NB4 (cell line): ENCODE results near the gene GTF2I.

ENCODE experiments used
- POLR2A ChIP-seq: IDR thresholded peaks from 2 replicates; pipeline ENCODE4 v1.6.1; 2011; ENCODE audit warnings: mild to moderate bottlenecking; ENCODE audit not compliant: insufficient read length; ENCODE audit errors: extremely low read depth
- TF ChIP-seq, protein P1 (sequence below): IDR thresholded peaks from one replicate; pipeline ENCODE4 v1.5.1; 2012; ENCODE audit warnings: low read depth, low read length

DNA sequence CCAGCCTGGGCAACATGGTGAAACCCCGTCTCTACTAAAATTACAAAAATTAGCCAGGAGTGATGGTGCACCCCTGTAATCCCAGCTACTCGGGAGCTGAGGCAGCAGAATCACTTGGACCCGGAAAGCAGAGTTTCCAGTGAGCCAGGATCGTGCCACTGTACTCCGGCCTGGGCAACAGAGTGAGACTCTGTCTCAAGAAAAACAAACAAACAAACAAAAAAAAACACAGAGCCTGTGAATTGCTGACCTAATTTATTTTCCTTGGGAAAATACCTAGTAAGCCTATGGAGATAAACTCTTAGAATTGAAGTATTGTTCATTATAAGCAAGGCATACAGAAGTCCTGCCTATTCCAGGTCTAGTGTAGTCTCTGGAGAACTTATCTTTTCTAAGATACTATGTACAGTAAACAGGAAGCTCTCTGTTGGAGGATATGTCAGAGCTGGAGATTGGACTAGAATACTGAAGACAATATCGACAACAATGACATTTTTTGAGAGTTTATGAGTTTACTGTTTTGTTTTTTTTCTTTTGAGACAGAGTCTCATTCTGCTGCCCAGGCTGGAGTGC, 14.9 kb downstream of the GTF2I start:
- TF ChIP-seq POLR2A = no peak
- TF ChIP-seq, protein P1, sequence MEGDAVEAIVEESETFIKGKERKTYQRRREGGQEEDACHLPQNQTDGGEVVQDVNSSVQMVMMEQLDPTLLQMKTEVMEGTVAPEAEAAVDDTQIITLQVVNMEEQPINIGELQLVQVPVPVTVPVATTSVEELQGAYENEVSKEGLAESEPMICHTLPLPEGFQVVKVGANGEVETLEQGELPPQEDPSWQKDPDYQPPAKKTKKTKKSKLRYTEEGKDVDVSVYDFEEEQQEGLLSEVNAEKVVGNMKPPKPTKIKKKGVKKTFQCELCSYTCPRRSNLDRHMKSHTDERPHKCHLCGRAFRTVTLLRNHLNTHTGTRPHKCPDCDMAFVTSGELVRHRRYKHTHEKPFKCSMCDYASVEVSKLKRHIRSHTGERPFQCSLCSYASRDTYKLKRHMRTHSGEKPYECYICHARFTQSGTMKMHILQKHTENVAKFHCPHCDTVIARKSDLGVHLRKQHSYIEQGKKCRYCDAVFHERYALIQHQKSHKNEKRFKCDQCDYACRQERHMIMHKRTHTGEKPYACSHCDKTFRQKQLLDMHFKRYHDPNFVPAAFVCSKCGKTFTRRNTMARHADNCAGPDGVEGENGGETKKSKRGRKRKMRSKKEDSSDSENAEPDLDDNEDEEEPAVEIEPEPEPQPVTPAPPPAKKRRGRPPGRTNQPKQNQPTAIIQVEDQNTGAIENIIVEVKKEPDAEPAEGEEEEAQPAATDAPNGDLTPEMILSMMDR = no peak
